NCI-H446 treated with DMSO at 0.1 percent for 48 hours (cell line): ENCODE measurements around the gene SLC29A3.
"Not testable (repeated sequence)": the region's sequence is repeated elsewhere in the genome, so short reads cannot be mapped to it uniquely, and the experiment has no call there.

Experiments
- DNase-seq: peaks from one replicate; lab custom pipeline; 2025; lab: John Stamatoyannopoulos, UW

SLC29A3 gene

DNA sequence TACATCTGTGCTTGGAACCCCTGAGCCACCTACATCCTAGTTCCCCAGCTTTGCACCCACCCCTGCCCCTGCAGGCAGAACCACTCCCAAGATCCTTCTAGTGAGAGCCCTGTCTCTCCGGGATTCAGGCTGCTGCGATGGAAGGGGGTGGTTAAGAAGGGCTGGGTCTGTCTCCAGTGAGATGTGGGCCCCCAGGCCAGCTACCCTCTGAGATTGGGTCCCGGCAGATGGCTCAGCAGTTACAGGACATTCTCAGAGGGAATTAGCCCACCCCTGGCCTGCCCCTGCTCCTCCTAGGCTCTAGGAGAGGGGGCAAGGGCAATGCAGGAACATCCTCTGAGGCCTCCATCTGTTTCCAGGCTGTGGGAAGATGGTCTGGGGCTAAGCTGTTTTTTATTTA, 27.7 kb downstream of the SLC29A3 start:
- no peak for DNase-seq

DNA sequence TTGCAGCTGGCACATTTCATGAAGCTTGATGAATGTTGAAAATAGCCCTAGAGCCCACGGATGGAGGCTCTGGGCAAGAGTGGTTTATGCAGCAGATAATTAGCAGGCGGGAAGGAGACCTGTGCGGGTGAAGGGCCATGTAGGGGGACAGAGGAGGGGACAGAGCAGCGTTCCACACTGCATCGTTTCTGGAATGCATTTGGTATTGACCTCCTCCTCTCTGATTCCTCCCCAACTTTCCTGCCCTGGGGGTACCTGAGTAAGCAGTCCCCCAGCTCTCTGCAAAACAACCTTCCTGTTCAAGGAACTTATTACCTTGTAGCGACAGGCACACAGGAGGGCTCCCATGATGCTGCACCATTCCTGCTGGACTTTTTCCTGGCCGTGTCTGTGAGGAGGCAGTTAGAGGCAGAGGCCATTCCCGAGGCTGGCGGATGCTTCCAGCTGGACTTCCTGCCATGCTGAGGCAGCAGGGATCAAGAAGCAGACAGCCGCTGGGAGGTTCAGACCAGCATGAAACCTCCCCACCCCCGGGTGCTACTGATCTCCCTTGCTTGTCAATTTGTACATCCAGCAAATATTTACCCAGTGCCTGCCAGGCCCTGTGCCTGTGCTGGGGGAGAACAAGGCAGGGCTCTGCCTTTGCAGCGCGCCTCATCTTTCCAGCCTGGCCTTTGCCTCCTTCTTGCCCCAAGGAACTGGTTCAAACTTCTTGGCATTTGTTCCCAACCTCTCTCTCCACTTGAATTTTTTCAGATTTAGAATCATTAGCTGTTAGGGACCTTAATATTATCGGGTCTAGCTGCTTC, 28.7 kb downstream of the SLC29A3 start:
- no peak for DNase-seq

DNA sequence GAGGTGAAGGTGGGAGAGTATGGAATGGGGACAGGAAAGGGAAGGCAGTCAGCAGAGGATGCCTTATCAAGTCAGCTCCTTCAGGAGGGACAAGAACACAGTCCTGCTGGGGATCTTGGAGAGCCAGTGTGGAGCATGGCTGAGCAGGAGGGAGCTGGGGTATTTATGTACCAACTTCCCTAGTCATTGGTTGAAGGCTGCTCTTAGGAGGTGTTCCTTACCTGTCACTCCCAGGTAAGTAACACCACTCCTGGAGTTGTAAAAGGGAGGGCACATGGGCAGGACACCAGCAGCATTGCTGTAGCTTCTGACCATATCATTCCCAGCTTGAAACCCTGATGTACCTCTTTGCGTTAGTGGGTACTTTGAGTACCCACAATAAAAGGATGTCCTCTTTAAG, 29.8 kb downstream of the SLC29A3 start:
- no peak for DNase-seq

DNA sequence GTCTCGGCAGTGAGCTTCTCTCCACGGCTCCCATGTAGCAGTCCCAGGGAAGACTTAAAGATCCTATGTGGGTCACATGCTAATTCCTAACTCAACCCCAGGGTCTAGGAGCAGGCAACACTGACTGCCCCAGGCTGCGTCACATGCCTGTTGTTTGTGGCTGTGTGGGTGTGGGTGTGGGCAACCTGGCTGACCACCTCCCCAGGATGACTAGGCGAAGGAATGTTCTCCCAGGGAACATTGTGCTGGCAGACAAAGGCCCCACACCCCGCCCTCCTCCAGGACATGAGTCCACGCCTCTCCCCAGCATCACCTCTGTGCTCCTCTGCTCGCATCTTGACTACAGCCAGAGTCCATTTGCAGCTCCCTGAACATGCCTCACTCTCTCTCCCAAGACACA, 30.3 kb downstream of the SLC29A3 start:
- DNase-seq: no peak

DNA sequence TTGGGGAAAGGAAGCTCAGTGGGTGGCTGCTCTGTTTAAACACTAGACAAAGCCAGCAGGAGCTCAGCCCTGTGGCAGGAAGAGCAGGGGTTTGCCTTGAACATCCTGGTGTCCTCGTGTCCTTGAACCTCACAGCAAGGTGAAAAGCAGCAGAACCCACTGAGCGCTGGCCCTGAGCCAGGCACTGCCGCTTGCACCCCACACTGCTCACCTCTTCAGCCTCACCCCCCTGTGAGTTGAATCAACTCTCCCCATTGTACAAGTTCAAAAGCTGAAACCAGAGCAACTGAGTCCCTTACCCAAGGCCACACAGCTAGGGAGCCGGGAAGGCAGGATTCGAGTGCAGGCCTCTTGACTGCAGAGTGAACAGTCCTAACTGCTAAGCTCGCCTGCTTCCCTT, 32.0 kb downstream of the SLC29A3 start:
- DNase-seq: no peak

DNA sequence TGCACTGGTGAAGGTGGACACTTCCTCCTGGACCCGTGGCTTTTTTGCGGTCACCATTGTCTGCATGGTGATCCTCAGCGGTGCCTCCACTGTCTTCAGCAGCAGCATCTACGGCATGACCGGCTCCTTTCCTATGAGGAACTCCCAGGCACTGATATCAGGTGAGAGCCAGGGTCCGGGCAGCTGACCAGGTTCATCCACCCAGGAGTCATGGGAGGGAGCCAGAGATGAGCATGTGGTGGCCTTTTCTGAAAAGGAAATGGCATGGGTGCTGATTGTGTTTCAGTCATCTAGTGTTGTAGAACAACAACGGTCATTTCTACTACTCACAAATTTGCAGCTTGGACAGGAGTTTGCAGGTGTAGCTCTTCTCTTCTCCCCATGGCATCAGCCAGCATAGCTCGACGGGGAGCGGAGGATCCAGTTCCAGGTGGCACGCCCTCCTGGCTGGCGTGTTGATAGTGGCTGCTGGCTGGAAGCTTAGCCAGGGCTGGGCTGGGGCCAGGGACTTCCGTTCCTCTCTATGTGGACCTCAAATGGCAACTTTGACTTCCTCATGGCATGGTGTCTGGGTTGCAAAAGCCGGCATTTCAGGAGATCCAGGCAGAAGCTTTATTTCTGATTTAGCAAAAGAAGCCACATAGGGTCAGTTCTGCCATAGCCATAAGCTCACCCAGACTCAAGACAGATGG, 32.7 kb downstream of the SLC29A3 start:
- DNase-seq: no peak

DNA sequence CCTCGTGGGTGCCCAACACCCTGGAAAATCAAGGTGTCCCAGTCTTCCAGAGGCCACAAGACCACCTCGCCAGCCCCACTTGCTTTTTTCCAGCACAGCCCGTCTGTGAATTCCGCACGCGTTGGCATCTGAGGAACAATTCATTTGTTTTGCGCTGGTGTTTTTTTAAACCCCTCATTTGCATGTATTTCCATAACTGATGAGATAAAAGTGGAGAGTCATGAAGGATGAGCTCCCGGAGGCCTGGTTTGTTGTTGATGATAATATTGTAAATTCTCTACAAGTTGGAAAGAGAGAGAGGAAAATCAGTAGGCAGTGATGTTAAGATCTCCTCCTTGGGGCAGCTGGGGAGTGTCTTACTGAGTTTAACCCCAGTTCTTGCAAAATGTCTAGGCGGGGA, 34.6 kb downstream of the SLC29A3 start:
- no peak for DNase-seq

DNA sequence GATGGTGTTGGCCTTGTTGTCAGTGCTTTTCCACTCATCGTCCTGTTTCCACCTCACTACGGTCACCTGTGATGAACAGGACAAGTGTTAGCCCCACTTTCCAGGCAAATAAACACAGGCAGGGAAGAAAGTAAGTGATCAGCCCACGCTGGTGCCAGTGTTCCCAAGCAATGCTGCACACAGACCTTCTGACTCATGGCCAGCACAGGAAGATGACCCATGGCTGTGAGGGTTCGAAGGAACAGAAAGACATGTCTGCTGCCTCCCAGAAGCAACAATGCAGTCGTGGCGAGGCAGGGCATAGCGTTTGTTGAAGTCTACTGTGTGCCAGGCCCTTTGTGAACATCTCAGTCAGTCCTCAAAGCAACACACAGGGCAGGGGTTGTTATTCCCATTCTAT, 35.7 kb downstream of the SLC29A3 start:
- DNase-seq: no peak

DNA sequence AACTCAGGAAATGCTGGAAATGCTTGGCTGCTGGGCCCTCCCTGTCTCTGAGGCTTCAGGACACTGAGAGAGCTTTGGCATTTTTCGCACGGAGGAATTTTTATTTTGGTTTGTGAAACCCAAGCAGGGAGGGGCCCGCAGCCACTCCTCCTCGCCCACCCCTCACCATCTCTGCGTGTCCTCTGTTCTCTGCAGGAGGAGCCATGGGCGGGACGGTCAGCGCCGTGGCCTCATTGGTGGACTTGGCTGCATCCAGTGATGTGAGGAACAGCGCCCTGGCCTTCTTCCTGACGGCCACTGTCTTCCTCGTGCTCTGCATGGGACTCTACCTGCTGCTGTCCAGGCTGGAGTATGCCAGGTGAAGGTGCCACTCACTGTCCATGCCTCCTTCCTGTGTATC, 36.8 kb downstream of the SLC29A3 start:
- no peak for DNase-seq

DNA sequence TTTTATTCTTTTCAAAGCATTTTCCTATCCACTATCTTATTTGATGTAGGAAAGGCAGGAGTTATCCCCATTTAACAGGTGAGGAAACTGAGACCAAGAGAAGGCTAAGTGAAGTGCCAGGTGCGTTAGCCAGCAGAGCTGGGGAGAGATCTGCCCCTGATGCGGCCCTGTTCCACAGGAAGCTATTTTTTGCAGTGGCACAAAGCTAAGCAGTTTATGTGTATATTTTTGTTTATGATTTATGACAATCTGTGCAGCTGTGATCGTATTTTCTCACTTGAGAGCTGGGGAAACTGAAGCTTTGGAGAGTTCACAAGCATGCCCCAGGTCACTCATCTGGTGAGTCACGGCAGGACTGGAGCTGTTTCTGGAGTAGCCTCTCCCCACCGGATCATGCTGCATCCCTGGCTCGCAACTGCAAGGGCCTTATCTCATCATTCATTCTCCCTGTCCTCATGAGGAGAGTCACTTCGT, 38.8 kb downstream of the SLC29A3 start:
- no peak for DNase-seq

DNA sequence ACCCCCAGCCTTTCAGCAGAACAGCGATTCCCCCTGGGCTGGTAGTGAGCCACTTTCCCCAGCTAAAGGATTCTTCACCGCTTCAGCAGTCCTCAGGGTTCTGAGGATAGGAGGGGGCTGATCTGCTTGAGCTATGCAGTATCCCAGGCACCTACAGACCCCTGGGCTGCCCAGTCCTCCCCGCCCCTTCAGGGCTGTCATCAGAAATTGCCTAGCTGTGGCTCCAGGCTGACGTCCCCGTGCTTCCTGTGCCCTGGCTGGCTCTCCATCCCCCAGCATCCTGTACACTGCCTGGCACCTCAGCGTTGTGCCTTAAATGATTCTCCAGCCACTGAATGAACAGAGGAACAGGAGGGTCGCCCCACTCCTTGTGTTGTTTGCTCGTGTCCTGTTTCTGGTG, 39.2 kb downstream of the SLC29A3 start:
- no peak for DNase-seq

DNA sequence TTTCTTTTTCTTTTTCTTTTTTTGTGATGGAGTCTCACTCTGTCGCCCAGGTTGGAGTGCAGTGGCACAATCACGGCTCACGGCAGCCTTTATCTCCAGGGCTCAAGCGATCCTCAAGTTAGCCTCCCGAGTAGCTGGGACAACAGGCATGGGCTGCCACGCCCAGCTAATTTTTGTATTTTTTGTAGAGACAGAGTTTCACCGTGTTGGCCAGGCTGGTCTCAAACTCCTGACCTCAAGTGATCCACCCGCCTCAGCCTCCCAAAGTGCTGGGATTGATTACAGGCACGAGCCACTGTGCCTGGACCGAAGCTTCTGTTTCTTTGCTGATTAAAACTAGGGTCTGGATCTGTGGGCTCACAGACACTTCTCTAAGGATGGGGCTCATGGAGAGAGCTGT, 39.8 kb downstream of the SLC29A3 start:
- DNase-seq: not testable (repeated sequence)

DNA sequence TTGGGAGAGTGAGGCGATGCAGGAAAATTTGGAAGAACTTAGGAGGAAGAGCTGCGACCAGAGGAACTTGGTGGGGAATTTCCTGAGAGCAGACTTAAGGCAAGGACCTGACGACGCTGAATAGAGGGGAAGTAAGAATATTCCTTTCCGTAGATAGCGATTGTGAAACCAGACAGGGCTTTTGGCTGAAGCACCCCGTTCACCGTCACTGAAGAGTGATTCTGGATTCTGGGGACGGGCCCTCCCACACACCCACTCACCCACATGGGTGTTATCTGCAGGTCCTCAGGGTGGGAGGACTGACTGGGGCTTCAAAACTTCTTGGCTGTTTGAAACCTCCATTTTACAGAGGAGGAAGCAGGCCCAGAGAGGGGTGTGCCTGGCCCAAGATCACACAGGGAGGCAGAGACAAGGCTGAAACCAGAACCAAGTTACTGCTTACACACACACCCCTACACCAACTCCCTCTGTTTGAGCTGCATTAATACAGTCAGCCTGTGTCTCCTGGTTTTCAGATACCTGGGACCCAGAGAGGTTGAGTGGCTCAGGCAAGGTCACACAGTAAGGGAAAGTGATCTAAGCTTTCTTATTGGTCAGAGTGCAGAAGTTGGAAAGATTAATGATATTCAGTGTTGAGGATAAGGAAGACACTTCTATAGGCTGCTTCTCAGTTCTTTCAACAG, 40.4 kb downstream of the SLC29A3 start:
- no peak for DNase-seq

DNA sequence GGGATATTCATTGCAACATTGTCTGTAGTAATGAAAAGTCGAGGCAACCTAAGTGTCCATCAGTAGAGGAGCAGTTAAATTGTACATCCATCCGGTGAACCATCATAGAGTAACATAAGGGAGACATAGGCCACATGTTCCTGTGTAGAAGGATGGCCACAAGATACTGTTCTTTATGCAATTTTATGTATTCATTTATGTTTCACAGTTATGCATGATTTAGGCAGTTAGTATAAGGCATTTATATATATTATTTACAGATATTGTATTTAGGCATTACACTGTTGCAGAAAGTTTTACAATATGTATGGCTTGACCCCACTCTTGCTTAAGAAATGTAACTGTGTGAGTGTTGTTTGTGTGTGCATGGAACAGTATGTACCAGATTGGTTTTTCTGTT, 41.7 kb downstream of the SLC29A3 start:
- DNase-seq: no peak

DNA sequence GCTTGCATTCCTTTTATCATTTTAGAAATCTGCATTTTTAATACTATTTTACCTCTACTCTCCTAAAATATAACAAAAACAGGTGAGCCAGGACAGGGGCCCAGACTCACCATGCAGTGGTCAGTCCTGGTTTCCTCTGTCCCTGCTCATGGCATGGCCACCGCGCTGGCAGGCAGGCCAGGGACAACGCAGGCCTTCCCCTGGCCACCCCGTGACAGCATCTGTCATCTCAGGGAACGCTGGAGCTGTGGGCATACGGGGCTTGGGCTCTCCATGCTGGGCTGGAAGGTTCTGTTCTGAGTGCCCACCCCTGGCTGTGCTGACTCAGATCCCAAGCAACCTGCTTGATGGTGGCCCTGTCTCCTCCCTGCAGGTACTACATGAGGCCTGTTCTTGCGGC, 42.5 kb downstream of the SLC29A3 start:
- DNase-seq: no peak

DNA sequence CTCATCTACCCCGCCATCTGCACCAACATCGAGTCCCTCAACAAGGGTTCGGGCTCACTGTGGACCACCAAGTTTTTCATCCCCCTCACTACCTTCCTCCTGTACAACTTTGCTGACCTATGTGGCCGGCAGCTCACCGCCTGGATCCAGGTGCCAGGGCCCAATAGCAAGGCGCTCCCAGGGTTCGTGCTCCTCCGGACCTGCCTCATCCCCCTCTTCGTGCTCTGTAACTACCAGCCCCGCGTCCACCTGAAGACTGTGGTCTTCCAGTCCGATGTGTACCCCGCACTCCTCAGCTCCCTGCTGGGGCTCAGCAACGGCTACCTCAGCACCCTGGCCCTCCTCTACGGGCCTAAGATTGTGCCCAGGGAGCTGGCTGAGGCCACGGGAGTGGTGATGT, 43.1 kb downstream of the SLC29A3 start:
- no peak for DNase-seq

DNA sequence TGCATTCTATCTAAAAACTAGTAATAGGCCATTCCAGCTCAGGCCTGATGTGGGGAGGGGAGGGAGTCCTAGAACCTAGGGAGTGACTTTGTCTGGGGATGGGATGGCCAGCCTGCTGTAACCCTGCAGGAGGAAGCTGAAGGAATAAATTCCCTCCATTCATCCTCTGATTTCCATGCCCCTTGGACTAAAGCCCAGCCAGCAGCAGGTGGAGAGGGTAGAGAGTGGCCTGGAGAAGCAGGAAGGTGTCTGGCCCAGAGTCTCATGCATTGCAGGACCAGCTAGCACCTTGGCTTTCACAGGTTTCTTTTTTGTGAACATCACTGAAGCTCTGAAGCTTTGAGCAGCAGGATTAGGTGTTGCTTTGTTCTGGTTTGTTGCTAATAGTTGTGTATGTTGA, 44.9 kb downstream of the SLC29A3 start:
- DNase-seq: no peak

DNA sequence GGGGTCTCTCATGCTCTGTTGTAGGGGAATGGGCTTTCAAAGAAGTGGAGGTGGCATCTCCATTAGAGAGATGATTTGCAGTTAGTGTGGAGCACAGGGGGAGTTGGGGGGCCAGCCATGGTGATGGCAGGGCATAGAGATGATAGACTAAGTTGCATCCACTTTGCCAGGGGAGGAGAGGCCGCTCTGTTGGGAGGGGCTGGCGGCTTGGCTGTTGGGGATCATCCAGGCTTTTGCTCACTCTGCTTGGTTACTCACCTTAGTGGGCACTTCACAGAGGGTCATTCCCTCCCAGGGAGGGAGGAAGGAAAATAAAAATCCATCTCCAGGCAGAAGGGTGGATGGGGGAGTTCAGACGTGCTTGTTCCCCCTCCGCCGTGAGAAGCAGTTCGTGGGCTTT, 46.3 kb downstream of the SLC29A3 start:
- no peak for DNase-seq

DNA sequence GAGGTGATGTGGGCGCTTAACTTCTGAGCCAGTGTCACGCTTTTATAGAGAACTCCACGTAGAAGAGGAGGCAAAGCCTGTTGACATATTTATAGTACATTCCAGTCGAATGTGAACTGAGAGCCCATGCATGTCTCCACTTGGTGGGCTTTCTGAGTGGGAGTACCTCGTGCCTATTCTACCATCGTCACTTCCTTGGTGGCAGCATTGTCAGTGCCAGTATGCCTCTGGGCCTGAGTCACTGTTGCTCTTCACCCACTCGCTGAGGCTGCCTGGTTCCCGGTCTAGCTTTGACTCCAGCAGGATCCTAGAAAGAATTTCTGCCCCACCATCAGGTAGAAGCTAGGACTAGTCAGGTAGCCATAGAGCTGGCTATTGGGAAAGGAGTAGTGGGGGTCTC, 47.6 kb downstream of the SLC29A3 start:
- no peak for DNase-seq

DNA sequence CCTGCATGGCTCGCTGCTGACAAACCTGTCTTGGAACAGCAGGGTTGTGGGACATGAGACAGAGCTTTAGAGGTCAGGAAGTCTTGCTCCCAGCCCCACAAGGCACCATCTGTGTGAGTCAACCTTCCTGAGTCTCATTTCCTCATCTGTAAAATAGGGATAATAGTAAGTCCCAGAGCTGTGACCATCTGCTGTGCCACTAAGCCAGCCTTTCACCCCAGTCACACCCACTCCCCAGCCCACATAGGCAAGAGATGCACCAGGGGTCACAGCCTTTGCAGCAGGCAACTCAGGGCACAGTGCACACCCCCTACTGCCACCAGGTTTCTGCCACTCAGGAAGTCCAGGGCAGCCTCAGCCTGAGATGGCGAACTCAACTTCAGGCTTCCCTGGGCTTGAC, 48.2 kb downstream of the SLC29A3 start:
- DNase-seq: no peak

DNA sequence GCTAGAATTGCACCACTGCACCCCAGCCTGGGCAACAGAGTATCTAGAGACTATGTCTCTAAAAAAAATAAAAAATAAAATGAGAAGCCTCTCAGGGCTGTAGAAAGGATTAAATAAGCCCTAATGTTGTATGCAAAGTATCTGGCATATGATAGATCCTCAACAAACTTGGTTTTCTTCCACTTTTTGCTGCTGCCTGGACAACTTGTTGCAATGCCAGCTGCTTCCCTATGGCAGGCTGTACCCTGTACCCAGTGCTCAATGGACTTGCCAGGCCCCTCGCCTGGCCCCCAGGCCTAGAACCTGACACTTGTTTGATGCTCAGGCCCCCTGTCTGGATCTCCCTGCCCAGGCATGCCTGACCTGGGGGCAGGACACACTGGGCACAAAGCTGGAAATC, 49.1 kb downstream of the SLC29A3 start:
- DNase-seq: no peak

DNA sequence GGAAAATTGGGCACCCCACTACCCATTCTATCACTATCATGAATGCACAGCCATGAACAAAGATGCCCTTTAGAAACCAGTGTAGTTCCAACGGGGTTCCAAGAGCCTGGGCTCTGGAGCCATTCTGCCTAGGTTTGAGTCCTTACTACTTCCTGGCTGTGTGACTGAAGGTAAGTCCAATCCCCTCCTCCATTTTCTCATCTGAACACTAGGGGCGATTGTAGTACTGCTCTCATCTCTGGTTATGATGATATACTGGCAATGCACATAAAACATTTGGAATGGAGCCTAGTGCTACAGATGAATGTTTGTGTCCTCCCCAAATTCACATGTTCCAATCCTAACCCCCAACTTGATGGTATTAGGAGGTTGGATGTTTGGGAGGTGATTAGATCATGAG, 49.6 kb downstream of the SLC29A3 start:
- no peak for DNase-seq

DNA sequence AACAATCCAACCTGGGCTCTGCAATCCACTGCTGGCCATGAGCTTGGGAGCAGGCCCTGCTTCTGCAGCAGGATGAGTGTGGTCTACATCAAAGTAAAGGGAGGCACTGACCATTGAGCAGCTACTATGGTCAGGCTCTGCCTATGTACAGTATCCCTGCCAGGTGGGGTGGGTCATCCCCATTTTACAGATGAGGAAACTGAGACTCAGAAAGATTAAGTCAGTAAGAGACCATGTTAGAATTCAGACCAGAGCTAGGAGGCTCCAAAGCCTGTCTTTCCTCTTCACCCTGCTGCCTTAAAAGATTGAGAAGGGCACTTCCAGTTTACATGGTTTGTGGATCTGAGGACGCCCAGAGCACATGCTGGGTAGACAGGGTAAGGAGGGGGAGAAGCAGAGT, 50.5 kb downstream of the SLC29A3 start:
- no peak for DNase-seq
